IPS-18c (cell line): Measurements from ENCODE around the gene GRIK3.

Experiments used
- H3K4me3 ChIP-seq: 2 replicates; pipeline ENCODE4 v1.7.0; 2013; ENCODE audit warnings: low read depth, mild to moderate bottlenecking, low read length, moderate library complexity; ENCODE audit not compliant: insufficient read depth
- H3K9me3 ChIP-seq: one replicate; pipeline ENCODE4 v1.6.1; 2013; ENCODE audit warnings: mild to moderate bottlenecking, low read length, moderate library complexity; ENCODE audit not compliant: control insufficient read depth, insufficient read depth

GRIK3 gene

GRCh38 chr1:36884029-36884701 is 150.2 kb downstream of the GRIK3 start:
- Histone ChIP-seq H3K9me3 (no peaks in the 10 kb centered on the region), H3K4me3 (no peak overlapping the region)

- Histone ChIP-seq H3K9me3 (no peaks in the 10 kb centered on the region), H3K4me3 (no peak overlapping the region)
Measured at GRCh38 chr1:36883315-36883949, 150.9 kb downstream of the GRIK3 start.

GRCh38 chr1:36882536-36883285 is 151.6 kb downstream of the GRIK3 start:
- H3K9me3 ChIP-seq = no peaks in the 10 kb centered on the region
- no peak overlapping the region for H3K4me3 ChIP-seq

- Histone ChIP-seq H3K4me3 (no peak overlapping the region), H3K9me3 (no peaks in the 10 kb centered on the region)
Measured at GRCh38 chr1:36881541-36881940, 152.8 kb downstream of the GRIK3 start.

- H3K9me3 ChIP-seq = no peaks in the 10 kb centered on the region
- H3K4me3 ChIP-seq = no peak overlapping the region
Measured at GRCh38 chr1:36881068-36881405, 153.3 kb downstream of the GRIK3 start.

GRCh38 chr1:36880155-36881067 is 153.9 kb downstream of the GRIK3 start:
- Histone ChIP-seq H3K9me3 (no peaks in the 10 kb centered on the region), H3K4me3 (no peak overlapping the region)

GRCh38 chr1:36879613-36880012 is 154.7 kb downstream of the GRIK3 start:
- no peak overlapping the region for H3K4me3 ChIP-seq
- no peaks in the 10 kb centered on the region for H3K9me3 ChIP-seq

- Histone ChIP-seq H3K9me3 (no peaks in the 10 kb centered on the region), H3K4me3 (no peak overlapping the region)
Measured at GRCh38 chr1:36876990-36877389, 157.3 kb downstream of the GRIK3 start.

- no peaks in the 10 kb centered on the region for H3K9me3 ChIP-seq
Measured at GRCh38 chr1:36874271-36875060, 159.8 kb downstream of the GRIK3 start.

GRCh38 chr1:36872858-36873257 is 161.5 kb downstream of the GRIK3 start:
- no peak overlapping the region for H3K4me3 ChIP-seq
- no peaks in the 10 kb centered on the region for H3K9me3 ChIP-seq

More at GRCh38 chr1:36874271-36875060, 159.8 kb downstream of the GRIK3 start:
- H3K4me3 ChIP-seq = no peak overlapping the region

- no peak overlapping the region for H3K4me3 ChIP-seq
Measured at GRCh38 chr1:36872126-36872754, 162.1 kb downstream of the GRIK3 start.

GRCh38 chr1:36871146-36871971 is 163.0 kb downstream of the GRIK3 start:
- no peak overlapping the region for H3K4me3 ChIP-seq

More at GRCh38 chr1:36872126-36872754, 162.1 kb downstream of the GRIK3 start:
- no peaks in the 10 kb centered on the region for H3K9me3 ChIP-seq

GRCh38 chr1:36869826-36870225 is 164.5 kb downstream of the GRIK3 start:
- no peaks in the 10 kb centered on the region for H3K9me3 ChIP-seq
- H3K4me3 ChIP-seq = no peak overlapping the region

More at GRCh38 chr1:36871146-36871971, 163.0 kb downstream of the GRIK3 start:
- H3K9me3 ChIP-seq = no peaks in the 10 kb centered on the region

- H3K9me3 ChIP-seq = no peaks in the 10 kb centered on the region
- no peak overlapping the region for H3K4me3 ChIP-seq
Measured at GRCh38 chr1:36869054-36869453, 165.3 kb downstream of the GRIK3 start.

GRCh38 chr1:36867575-36867974 is 166.7 kb downstream of the GRIK3 start:
- Histone ChIP-seq H3K4me3 (no peak overlapping the region), H3K9me3 (no peaks in the 10 kb centered on the region)
